HG02884 (cell line): ENCODE data around the gene ATP8A2.
"Not testable (repeated sequence)": the region's sequence is repeated elsewhere in the genome, so short reads cannot be mapped to it uniquely, and the experiment has no call there.

ENCODE experiments used
- ATAC-seq: cut with Tn5 transposase; IDR thresholded peaks from one replicate; pipeline ENCODE4 v1.9.1; 2021; ENCODE audit warnings: mild to moderate bottlenecking, moderate library complexity; ENCODE audit not compliant: unreplicated experiment

ATP8A2 gene

GRCh38 chr13:25529425-25529824 lies 157.7 kb downstream of the ATP8A2 start:
- ATAC-seq = no peak

- no peak for ATAC-seq
Measured at GRCh38 chr13:25538276-25538675, 166.5 kb downstream of the ATP8A2 start.

GRCh38 chr13:25541434-25542123 lies 169.8 kb downstream of the ATP8A2 start:
- no peak for ATAC-seq

- ATAC-seq = not testable (repeated sequence)
Measured at GRCh38 chr13:25548991-25549390, 177.2 kb downstream of the ATP8A2 start.

- no peak for ATAC-seq
Measured at GRCh38 chr13:25561812-25562211, 190.0 kb downstream of the ATP8A2 start.

- no peak for ATAC-seq
Measured at GRCh38 chr13:25570185-25570584, 198.4 kb downstream of the ATP8A2 start.

GRCh38 chr13:25571237-25571636 lies 199.5 kb downstream of the ATP8A2 start:
- ATAC-seq = no peak

- ATAC-seq = not testable (repeated sequence)
Measured at GRCh38 chr13:25572171-25572570, 200.4 kb downstream of the ATP8A2 start.

GRCh38 chr13:25574437-25575411 lies 202.9 kb downstream of the ATP8A2 start:
- no peak for ATAC-seq

GRCh38 chr13:25575562-25575961 lies 203.8 kb downstream of the ATP8A2 start:
- no peak for ATAC-seq

- no peak for ATAC-seq
Measured at GRCh38 chr13:25578526-25578925, 206.8 kb downstream of the ATP8A2 start.

GRCh38 chr13:25579221-25579620 lies 207.4 kb downstream of the ATP8A2 start:
- no peak for ATAC-seq

GRCh38 chr13:25581351-25581750 lies 209.6 kb downstream of the ATP8A2 start:
- ATAC-seq = no peak

GRCh38 chr13:25584087-25584486 lies 212.3 kb downstream of the ATP8A2 start:
- ATAC-seq = no peak

- ATAC-seq = no peak
Measured at GRCh38 chr13:25585000-25585399, 213.2 kb downstream of the ATP8A2 start.

GRCh38 chr13:25587326-25587980 lies 215.7 kb downstream of the ATP8A2 start:
- ATAC-seq = no peak

GRCh38 chr13:25588336-25589060 lies 216.7 kb downstream of the ATP8A2 start:
- ATAC-seq = no peak

- ATAC-seq = no peak
Measured at GRCh38 chr13:25598421-25598820, 226.6 kb downstream of the ATP8A2 start.

GRCh38 chr13:25602176-25602575 lies 230.4 kb downstream of the ATP8A2 start:
- ATAC-seq = no peak

- ATAC-seq = no peak
Measured at GRCh38 chr13:25604106-25604505, 232.3 kb downstream of the ATP8A2 start.

GRCh38 chr13:25607096-25607495 lies 235.3 kb downstream of the ATP8A2 start:
- ATAC-seq = no peak
